Left lung (tissue), 10 donors: ENCODE measurements around the gene SERPINH1. TPM values are rescaled to one million over a fixed set of nuclear protein-coding genes. Genes with fewer than 3 reads are reported as not detected.

Experiments used
- ATAC-seq: fragments of 200-7000 bp; cut with Tn5 transposase; one replicate; pipeline ENCODE4 v1.9.1; 2020; ENCODE audit warnings: moderate library complexity
- DNase-seq, 4 donors: peaks; one replicate each; pipeline ENCODE4 v3.0.0-alpha.2; 2013 to 2020
- H3K27ac ChIP-seq, 2 donors: fragments of 200-600 bp; sonication (generic) in 1 of 2; one replicate each; pipeline versions ENCODE4 v1.5.0 to v1.8.0; 2020 to 2021
- H3K27me3 ChIP-seq, 2 donors: fragments of 200-600 bp; sonication (generic) in 1 of 2; one replicate each; pipeline versions ENCODE4 v1.5.0 to v1.8.0; 2020 to 2021
- H3K36me3 ChIP-seq, 2 donors: fragments of 200-600 bp; sonication (generic) in 1 of 2; one replicate each; pipeline versions ENCODE4 v1.5.0 to v1.8.0; 2020 to 2021
- H3K4me1 ChIP-seq, 2 donors: fragments of 200-600 bp; one replicate each; pipeline ENCODE4 v1.8.0; 2021
- H3K4me3 ChIP-seq, 2 donors: fragments of 200-600 bp; sonication (generic) in 1 of 2; one replicate each; pipeline versions ENCODE4 v1.5.0 to v1.8.0; 2020 to 2021; ENCODE audit warnings: mild to moderate bottlenecking in 1 of 2
- H3K9me3 ChIP-seq, 2 donors: fragments of 200-600 bp; sonication (generic) in 1 of 2; one replicate each; pipeline versions ENCODE4 v1.5.0 to v1.8.0; 2020 to 2021
- intact Hi-C, 2 donors: fragments of 100-400 bp; cut with DNase I; formaldehyde crosslinking; loops; one replicate each; pipeline versions ENCODE4 v1.11.2 to v1.14.2; 2022
- polyA plus RNA-seq, 6 donors: library from polyadenylated mRNA; unstranded; fragments of 120-200 nt; gene quantifications; one replicate each; pipeline ENCODE4 v1.2.1, GENCODE V29; 2013; ENCODE audit not compliant: insufficient read length in 6 of 6
- total RNA-seq, 2 donors: library from RNA; stranded (reverse); fragmentation: NEBNext Ultra II Directional; extraction: Animal tissue kit (Norgen Biotek cat#: 25700); gene quantifications; one replicate each; pipeline ENCODE4 v1.2.1, GENCODE V29; 2021
- TF ChIP-seq, protein P1 (sequence below), 2 donors: fragments of 200-600 bp; sonication (generic) in 1 of 2; IDR thresholded peaks; one replicate each; pipeline versions ENCODE4 v1.5.0 to v1.8.0; 2021; ENCODE audit warnings: antibody characterized with exemption in 2 of 2
- donor health status: DM: no; HTN: yes; CAD: no.
- donor health status: DM: no; HTN: no; CAD: no.

SERPINH1 gene
- total and polyA plus RNA-seq, 8 donors, result 358 to 538 (median 458) TPM

DNA sequence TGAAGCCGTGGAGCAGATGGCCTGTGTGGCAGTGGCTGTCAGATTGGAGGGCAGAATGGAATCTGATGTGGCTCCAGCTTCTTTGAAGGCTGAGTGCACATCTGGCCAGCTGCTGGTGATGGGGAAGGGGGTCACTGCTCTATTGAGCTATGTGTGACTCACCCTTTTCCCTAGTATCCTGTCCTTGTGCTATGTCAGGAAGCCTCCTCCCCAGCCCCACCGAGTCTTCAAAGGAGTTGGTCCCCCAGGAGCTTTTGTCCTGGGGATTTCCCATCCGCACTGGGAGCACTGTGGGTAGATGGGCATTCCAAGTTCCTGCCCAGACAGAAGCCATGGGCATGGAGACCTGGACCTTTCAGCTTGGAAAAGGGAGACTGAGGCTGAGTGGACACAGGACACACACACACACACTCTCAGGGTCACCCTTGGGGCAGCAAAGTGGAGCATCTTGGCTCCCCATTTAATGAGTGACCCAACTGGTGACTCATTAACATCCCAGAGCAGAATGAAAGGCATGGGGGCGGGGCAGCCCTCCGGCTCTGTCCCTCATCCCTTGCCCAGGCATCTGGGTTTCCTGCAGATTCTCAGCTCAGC, 3.3 kb downstream of the SERPINH1 start:
- Histone ChIP-seq H3K4me3 (peak overlapping the region; percentile 86 to 90), H3K27ac (peak overlapping the region; percentile 94 to 100), H3K27me3 (peaks cover 0 to 23% of the 10 kb centered on the region in 2 donors), H3K9me3 (no peaks in the 10 kb centered on the region), H3K4me1 (peaks cover 26 to 84% of the 10 kb centered on the region in 2 donors), H3K36me3 (peaks cover 0 to 48% of the 10 kb centered on the region in 2 donors)
- intact Hi-C loops, result no loop called here
- TF ChIP-seq, protein P1, sequence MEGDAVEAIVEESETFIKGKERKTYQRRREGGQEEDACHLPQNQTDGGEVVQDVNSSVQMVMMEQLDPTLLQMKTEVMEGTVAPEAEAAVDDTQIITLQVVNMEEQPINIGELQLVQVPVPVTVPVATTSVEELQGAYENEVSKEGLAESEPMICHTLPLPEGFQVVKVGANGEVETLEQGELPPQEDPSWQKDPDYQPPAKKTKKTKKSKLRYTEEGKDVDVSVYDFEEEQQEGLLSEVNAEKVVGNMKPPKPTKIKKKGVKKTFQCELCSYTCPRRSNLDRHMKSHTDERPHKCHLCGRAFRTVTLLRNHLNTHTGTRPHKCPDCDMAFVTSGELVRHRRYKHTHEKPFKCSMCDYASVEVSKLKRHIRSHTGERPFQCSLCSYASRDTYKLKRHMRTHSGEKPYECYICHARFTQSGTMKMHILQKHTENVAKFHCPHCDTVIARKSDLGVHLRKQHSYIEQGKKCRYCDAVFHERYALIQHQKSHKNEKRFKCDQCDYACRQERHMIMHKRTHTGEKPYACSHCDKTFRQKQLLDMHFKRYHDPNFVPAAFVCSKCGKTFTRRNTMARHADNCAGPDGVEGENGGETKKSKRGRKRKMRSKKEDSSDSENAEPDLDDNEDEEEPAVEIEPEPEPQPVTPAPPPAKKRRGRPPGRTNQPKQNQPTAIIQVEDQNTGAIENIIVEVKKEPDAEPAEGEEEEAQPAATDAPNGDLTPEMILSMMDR (IDR thresholded peaks at IDR 0.05), result no peak
- DNase-seq (peak in 2 of 4 donors; percentile 56 to 78), ATAC-seq (peak; percentile 8)

DNA sequence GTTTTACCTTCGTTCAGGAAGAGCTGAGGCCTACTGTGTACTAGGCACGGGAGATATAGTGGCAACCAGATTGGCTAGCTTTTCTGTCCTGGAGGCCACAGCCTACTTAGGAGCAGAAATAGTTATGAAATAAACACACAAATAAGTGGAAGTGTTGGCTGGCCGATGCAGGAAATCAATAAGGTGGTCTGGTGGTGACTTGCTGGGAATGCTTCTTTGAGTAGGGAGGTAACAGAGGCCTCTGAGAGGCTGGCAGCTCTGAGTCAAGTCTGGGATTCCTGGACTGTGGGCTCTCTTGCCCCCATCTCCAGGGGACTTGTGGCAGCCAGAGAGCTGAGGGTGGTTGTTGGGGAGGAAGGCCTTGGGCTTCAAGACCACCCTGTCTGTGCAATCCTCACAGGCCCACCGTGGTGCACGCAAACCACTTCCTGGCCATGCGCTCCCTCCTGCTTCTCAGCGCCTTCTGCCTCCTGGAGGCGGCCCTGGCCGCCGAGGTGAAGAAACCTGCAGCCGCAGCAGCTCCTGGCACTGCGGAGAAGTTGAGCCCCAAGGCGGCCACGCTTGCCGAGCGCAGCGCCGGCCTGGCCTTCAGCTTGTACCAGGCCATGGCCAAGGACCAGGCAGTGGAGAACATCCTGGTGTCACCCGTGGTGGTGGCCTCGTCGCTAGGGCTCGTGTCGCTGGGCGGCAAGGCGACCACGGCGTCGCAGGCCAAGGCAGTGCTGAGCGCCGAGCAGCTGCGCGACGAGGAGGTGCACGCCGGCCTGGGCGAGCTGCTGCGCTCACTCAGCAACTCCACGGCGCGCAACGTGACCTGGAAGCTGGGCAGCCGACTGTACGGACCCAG, 4.1 kb downstream of the SERPINH1 start:
- Histone ChIP-seq H3K36me3 (peaks cover 0 to 56% of the 10 kb centered on the region in 2 donors), H3K4me1 (peaks cover 20 to 81% of the 10 kb centered on the region in 2 donors), H3K27me3 (peaks cover 0 to 22% of the 10 kb centered on the region in 2 donors), H3K9me3 (no peaks in the 10 kb centered on the region), H3K4me3 (peak overlapping the region in 1 of 2 donors; percentile 90), H3K27ac (peak overlapping the region in 1 of 2 donors; percentile 94)
- intact Hi-C loops, result no loop called here
- DNase-seq (peak in 1 of 4 donors; percentile 80), ATAC-seq (no peak)
- TF ChIP-seq, protein P1 (IDR thresholded peaks at IDR 0.05), result no peak

DNA sequence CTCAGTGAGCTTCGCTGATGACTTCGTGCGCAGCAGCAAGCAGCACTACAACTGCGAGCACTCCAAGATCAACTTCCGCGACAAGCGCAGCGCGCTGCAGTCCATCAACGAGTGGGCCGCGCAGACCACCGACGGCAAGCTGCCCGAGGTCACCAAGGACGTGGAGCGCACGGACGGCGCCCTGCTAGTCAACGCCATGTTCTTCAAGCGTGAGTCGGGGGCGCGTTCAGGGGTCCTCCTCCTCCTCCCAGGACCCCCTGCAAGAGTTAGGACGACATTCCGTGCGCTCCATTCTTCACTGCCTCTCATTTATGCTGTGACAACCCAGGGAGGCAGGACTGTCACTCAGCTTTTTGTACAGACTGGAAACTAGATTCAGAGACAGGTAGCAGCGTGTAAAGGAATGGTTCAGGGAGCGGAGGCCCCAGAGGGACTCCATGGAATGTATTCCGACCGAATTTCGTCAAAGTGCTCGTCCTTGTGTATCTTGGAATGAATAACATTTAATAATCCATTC, 4.8 kb downstream of the SERPINH1 start:
- no peak for ATAC-seq
- H3K27ac ChIP-seq, result no peak overlapping the region
- peak in 1 of 4 donors; percentile 78 for DNase-seq
- H3K27me3 ChIP-seq, result peaks cover 0 to 15% of the 10 kb centered on the region in 2 donors
- H3K4me3 ChIP-seq, result no peak overlapping the region
- H3K4me1 ChIP-seq, result peaks cover 20 to 79% of the 10 kb centered on the region in 2 donors
- H3K36me3 ChIP-seq, result peaks cover 0 to 63% of the 10 kb centered on the region in 2 donors
- intact Hi-C loops, result no loop called here
- TF ChIP-seq, protein P1 (IDR thresholded peaks at IDR 0.05), result no peak
- H3K9me3 ChIP-seq, result no peaks in the 10 kb centered on the region

DNA sequence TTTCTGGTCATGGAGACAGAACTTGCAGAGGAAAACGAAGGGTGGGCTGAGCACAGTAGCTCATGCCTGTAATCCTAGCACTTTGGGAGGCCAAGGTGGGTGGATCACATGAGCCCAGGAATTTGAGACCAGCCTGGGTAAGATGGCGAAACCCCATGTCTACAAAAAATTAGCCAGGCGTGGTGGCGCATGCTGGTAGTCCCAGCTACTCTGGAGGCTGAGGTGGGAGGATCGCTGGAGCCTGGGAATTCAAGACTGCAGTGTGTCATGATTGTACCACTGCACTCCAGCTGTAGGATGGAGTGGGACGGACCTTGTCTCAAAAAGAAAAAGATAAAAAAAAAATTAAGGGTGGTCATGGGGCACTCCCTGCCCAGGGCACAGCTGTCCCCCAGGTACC, 5.9 kb downstream of the SERPINH1 start:
- intact Hi-C loops, result no loop called here
- no peak overlapping the region for H3K4me3 ChIP-seq
- ATAC-seq (no peak), DNase-seq (peak in 1 of 4 donors; percentile 5)
- peaks cover 0 to 74% of the 10 kb centered on the region in 2 donors for H3K36me3 ChIP-seq
- TF ChIP-seq, protein P1 (IDR thresholded peaks at IDR 0.05), result no peak
- no peak overlapping the region for H3K27ac ChIP-seq
- peaks cover 0 to 3% of the 10 kb centered on the region in 2 donors for H3K27me3 ChIP-seq
- no peaks in the 10 kb centered on the region for H3K9me3 ChIP-seq
- peaks cover 20 to 75% of the 10 kb centered on the region in 2 donors for H3K4me1 ChIP-seq
